ENCODE measurements around the gene SPR.

DNA sequence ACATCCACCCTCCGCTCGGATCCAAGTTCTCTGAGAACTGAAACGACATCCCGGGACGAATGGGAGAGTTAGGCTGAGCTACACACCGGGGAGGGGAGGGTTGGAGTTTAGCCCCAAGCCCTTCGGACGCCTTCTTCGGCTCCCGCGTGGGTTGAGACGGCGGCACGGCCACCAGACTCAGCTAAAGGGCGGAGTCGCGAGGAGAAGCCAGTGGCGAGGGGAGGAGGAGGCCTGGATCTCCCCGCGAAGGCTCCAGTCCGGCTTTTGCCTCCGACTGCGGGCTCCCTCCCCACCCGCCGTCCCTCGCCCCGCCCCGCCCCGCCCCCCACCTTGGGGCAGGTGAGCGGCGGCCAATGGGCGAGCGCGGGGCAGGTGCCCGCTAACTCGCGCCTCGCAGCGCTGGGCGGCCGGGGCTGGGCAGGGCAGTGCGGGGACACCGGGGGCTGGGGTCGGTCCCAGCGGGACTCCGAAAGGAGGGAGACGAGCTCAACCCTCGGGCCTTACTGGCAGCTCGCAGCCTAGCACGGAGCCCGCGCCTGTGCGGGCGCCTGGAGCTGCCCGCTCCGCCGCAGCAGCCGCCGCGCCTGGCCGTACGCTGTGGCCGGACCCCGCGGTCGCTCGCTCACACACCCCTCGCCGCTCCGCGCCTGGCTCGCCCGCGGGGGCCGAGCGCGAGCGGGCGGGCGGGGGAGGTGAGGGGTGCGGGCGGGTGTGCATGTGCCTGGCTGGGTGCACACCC, 30.1 kb downstream of the SPR start, which contains the start of gene EMX1:
- TF ChIP-seq, protein P1, sequence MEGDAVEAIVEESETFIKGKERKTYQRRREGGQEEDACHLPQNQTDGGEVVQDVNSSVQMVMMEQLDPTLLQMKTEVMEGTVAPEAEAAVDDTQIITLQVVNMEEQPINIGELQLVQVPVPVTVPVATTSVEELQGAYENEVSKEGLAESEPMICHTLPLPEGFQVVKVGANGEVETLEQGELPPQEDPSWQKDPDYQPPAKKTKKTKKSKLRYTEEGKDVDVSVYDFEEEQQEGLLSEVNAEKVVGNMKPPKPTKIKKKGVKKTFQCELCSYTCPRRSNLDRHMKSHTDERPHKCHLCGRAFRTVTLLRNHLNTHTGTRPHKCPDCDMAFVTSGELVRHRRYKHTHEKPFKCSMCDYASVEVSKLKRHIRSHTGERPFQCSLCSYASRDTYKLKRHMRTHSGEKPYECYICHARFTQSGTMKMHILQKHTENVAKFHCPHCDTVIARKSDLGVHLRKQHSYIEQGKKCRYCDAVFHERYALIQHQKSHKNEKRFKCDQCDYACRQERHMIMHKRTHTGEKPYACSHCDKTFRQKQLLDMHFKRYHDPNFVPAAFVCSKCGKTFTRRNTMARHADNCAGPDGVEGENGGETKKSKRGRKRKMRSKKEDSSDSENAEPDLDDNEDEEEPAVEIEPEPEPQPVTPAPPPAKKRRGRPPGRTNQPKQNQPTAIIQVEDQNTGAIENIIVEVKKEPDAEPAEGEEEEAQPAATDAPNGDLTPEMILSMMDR (conservative IDR thresholded peaks at IDR 0.05; ENCODE audit: low read depth, low read length): no peak
- no peak for TF ChIP-seq EZH2 (IDR thresholded peaks at IDR 0.05; ENCODE audit: borderline replicate concordance, low read depth, low read length, poor library complexity, severe bottlenecking)

All from A673 (cell line).